HG03135 (cell line): Measurements from ENCODE around the gene ANAPC2.

Experiments
- ATAC-seq: cut with Tn5 transposase; IDR thresholded peaks from one replicate; pipeline ENCODE4 v1.9.1; 2021; ENCODE audit warnings: mild to moderate bottlenecking, moderate library complexity; ENCODE audit not compliant: unreplicated experiment

ANAPC2 gene

GRCh38 chr9:137130176-137130755 is 58.1 kb downstream of the ANAPC2 start:
- ATAC-seq = peak; percentile 5

- peak; percentile 70 for ATAC-seq
These were observed 58.7 kb downstream of the ANAPC2 start for GRCh38 chr9:137129456-137130175.

GRCh38 chr9:137128862-137129455 is 59.4 kb downstream of the ANAPC2 start:
- peak; percentile 13 for ATAC-seq

- ATAC-seq = no peak
These were observed 60.0 kb downstream of the ANAPC2 start for GRCh38 chr9:137128158-137128861.

- no peak for ATAC-seq
These were observed 60.8 kb downstream of the ANAPC2 start for GRCh38 chr9:137127301-137128157.

- ATAC-seq = no peak
These were observed 61.6 kb downstream of the ANAPC2 start for GRCh38 chr9:137126786-137127185.
